CD4-positive, alpha-beta T cell (primary cell): ENCODE measurements around the gene SPTLC2. TPM values are rescaled to one million over a fixed set of nuclear protein-coding genes. Genes with fewer than 3 reads are reported as not detected.
"Not testable (repeated sequence)": the region's sequence is repeated elsewhere in the genome, so short reads cannot be mapped to it uniquely, and the experiment has no call there.

Source experiments
- ATAC-seq: fragments of 200-7000 bp; cut with Tn5 transposase; one replicate; pipeline ENCODE4 v1.10.0; 2022; ENCODE audit warnings: mild to moderate bottlenecking; ENCODE audit not compliant: poor library complexity
- CTCF ChIA-PET: fragments of 350-600 bp; sonication (Branson Sonifier 250); formaldehyde crosslinking; loops from one replicate; lab custom pipeline; 2021; ENCODE audit warnings: antibody characterized with exemption, inconsistent platforms; lab: Charles Lee
- POLR2A ChIA-PET: fragments of 350-600 bp; sonication (Branson Sonifier 250); formaldehyde crosslinking; loops from one replicate; lab custom pipeline; 2021; ENCODE audit warnings: antibody characterized with exemption, inconsistent platforms; lab: Charles Lee
- DNase-seq, 14 experiments: peaks; one replicate each; pipeline ENCODE4 v3.0.0-alpha.2; 2013 to 2020; ENCODE audit warnings: mixed read lengths in 2 of 14
- H3K27ac ChIP-seq, 2 donors: one replicate each; pipeline versions ENCODE4 v1.5.1 to v1.7.0; 2013; ENCODE audit warnings: low read length in 2 of 2, low read depth in 1 of 2, mild to moderate bottlenecking in 1 of 2
- H3K27me3 ChIP-seq, 2 experiments: 1 replicate in 1 of 2; 2 replicates in 1 of 2; pipeline versions ENCODE4 v1.6.1 to v1.7.0; 2013; ENCODE audit warnings: low read length in 2 of 2, control low read depth in 1 of 2, mild to moderate bottlenecking in 1 of 2, moderate library complexity in 1 of 2; ENCODE audit not compliant: insufficient read depth in 2 of 2, control insufficient read depth in 1 of 2
- H3K36me3 ChIP-seq: one replicate; pipeline ENCODE4 v1.6.1; 2013; ENCODE audit warnings: low read length, control low read depth; ENCODE audit not compliant: insufficient read depth
- H3K4me1 ChIP-seq: one replicate; pipeline ENCODE4 v1.6.1; 2013; ENCODE audit warnings: low read length, control low read depth; ENCODE audit not compliant: insufficient read depth
- H3K4me3 ChIP-seq: one replicate; pipeline ENCODE4 v1.5.1; 2013; ENCODE audit warnings: mild to moderate bottlenecking, low read length, moderate library complexity
- H3K9me3 ChIP-seq, 2 experiments: 1 replicate in 1 of 2; 2 replicates in 1 of 2; pipeline versions ENCODE4 v1.6.1 to v1.7.0; 2013; ENCODE audit warnings: low read length in 2 of 2, mild to moderate bottlenecking in 2 of 2, control low read depth in 1 of 2, moderate library complexity in 1 of 2; ENCODE audit not compliant: control insufficient read depth in 1 of 2, insufficient read depth in 1 of 2
- H3K27ac Mint-ChIP-seq: one replicate; pipeline ENCODE4 v1.8.0; 2020; ENCODE audit warnings: mixed read lengths
- H3K27me3 Mint-ChIP-seq: one replicate; pipeline ENCODE4 v1.8.0; 2021; ENCODE audit warnings: mixed read lengths
- H3K36me3 Mint-ChIP-seq: one replicate; pipeline ENCODE4 v1.8.0; 2021; ENCODE audit warnings: low read depth, mixed read lengths
- H3K4me1 Mint-ChIP-seq: one replicate; pipeline ENCODE4 v1.8.0; 2021; ENCODE audit warnings: low read depth, mixed read lengths
- H3K4me3 Mint-ChIP-seq: one replicate; pipeline ENCODE4 v1.8.0; 2020; ENCODE audit warnings: mild to moderate bottlenecking, mixed read lengths
- H3K9me3 Mint-ChIP-seq: one replicate; pipeline ENCODE4 v1.8.0; 2020; ENCODE audit warnings: mixed read lengths
- CTCF ChIP-seq: fragments of 200-600 bp; IDR thresholded peaks from one replicate; pipeline ENCODE4 v1.8.0; 2022; ENCODE audit warnings: antibody characterized with exemption, mild to moderate bottlenecking
- intact Hi-C, 2 experiments: fragments of 100-400 bp; cut with DNase I in 1 of 2; cut with micrococcal nuclease in 1 of 2; formaldehyde crosslinking; loops; one replicate each; pipeline versions ENCODE4 v1.15.1 to v1.9.0; 2023 to 2025; cut with DNase I, micrococcal nuclease
- total RNA-seq, 174 experiments: library from RNA in 2 of 174; stranded (reverse) in 2 of 174; gene quantifications; one replicate each; pipeline ENCODE4 v1.2.3 and lab custom pipeline; 2021 to 2026

SPTLC2 gene
- total RNA-seq, 2 experiments from 2014 or later: 13.0 to 14.5 TPM

DNA sequence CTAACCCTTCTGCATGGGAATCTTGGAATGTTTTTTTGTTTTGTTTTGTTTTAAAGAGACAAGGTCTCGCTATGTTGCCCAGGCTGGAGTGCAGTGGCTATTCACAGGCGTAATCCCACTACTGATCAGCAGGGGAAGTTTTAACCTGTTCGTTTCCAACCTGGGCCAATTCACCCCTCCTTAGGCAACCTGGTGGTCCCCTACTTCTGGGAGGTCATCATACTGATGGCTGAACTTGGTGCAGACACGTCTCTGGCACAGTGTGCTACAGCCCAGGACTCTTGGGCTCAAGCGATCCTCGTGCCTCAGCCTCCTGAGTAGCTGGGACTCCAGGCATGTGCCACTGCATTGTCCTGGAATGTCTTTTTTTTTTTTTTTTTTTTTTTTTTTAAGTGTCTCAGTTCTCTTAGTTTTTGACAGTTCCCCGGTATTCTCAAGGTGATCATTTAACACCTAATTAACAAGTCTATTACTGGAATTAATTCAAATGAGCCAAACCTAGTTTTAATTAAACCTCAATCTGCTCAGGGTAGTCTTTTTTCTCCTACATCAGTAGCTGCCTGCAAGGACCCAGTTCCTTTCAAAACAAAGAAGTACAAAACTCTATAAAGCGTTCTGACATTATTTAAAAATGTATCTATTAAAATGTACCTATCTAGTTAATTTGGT is 68.8 kb downstream of the SPTLC2 start:
- no peaks in the 10 kb centered on the region for H3K27me3 Mint-ChIP-seq
- no peaks in the 10 kb centered on the region for H3K9me3 Mint-ChIP-seq
- no peaks in the 10 kb centered on the region for H3K4me1 ChIP-seq
- peaks cover 78% of the 10 kb centered on the region for H3K36me3 Mint-ChIP-seq
- H3K9me3 ChIP-seq: no peaks in the 10 kb centered on the region
- no peak overlapping the region for H3K4me3 ChIP-seq
- H3K27me3 ChIP-seq: no peaks in the 10 kb centered on the region
- H3K4me3 Mint-ChIP-seq: no peak overlapping the region
- H3K27ac Mint-ChIP-seq: no peak overlapping the region
- CTCF ChIA-PET: no interaction called here
- no peak overlapping the region for H3K27ac ChIP-seq
- ATAC-seq (no peak), DNase-seq (no peak)
- no peak for TF ChIP-seq CTCF
- POLR2A ChIA-PET: no interaction called here
- H3K36me3 ChIP-seq: peaks cover 59% of the 10 kb centered on the region
- peaks cover 2% of the 10 kb centered on the region for H3K4me1 Mint-ChIP-seq
- intact Hi-C loops: no loop called here

DNA sequence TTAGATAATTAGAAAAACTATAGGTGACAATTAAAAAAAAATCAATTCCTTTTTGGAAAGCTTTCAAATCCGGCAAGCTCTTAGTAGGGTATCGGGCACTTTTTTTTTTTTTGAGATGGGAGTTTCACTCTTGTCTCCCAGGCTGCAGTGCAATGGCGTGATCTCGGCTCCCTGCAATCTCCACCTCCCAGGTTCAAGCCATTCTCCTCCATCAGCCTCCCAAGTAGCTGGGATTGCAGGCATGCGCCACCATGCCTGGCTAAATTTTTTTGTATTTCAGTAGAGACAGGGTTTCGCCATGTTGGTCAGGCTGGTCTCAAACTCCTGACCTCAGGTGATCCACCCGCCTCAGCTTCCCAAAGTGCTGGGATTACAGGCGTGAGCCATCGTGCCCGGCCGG is 71.3 kb downstream of the SPTLC2 start:
- CTCF ChIA-PET, POLR2A ChIA-PET, ATAC-seq, H3K27me3 ChIP-seq, H3K4me3 Mint-ChIP-seq, H3K27me3 Mint-ChIP-seq, H3K9me3 Mint-ChIP-seq, H3K4me3 ChIP-seq, H3K27ac Mint-ChIP-seq, H3K9me3 ChIP-seq, intact Hi-C loops, H3K4me1 Mint-ChIP-seq, DNase-seq, H3K4me1 ChIP-seq, H3K27ac ChIP-seq: not testable (repeated sequence)
- H3K36me3 Mint-ChIP-seq: peaks cover 62% of the 10 kb centered on the region
- peaks cover 50% of the 10 kb centered on the region for H3K36me3 ChIP-seq

DNA sequence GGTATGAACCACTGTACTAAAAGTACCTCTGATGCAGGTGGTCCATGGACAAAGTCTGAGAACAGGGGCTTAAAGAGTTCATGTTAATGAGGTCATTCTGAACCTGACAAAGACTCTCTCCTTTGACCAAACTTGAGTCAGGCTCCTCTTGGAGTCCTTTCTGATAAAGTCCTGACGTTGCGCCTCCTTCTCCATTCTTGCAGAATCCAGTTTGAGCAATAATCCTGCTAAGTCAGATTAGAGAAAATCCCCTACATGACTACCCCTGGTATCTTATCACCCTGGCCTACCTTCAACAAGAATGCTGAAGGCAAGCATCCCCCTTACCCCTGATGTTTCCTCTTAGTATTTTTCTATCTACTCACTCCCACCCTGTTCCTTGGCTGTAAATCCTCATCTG is 71.9 kb downstream of the SPTLC2 start:
- no peaks in the 10 kb centered on the region for H3K9me3 Mint-ChIP-seq
- ChIA-PET POLR2A (no interaction called here), CTCF (no interaction called here)
- peaks cover 56% of the 10 kb centered on the region for H3K36me3 Mint-ChIP-seq
- Histone ChIP-seq H3K36me3 (peaks cover 44% of the 10 kb centered on the region), H3K27ac (no peak overlapping the region), H3K27me3 (no peaks in the 10 kb centered on the region), H3K9me3 (no peaks in the 10 kb centered on the region), H3K4me1 (no peaks in the 10 kb centered on the region), H3K4me3 (no peak overlapping the region)
- no peak for ATAC-seq
- TF ChIP-seq CTCF: no peak
- H3K27me3 Mint-ChIP-seq: no peaks in the 10 kb centered on the region
- intact Hi-C loops: no loop called here
- DNase-seq: no peak
- H3K4me3 Mint-ChIP-seq: no peak overlapping the region
- peaks cover 6% of the 10 kb centered on the region for H3K4me1 Mint-ChIP-seq
- H3K27ac Mint-ChIP-seq: no peak overlapping the region
